ENCODE results near the gene GSTM3. TPM values are rescaled to one million over a fixed set of nuclear protein-coding genes. Genes with fewer than 3 reads are reported as not detected.
A peak's percentile ranks its signal among the peaks of the same experiment; 100 is the strongest.
"Not testable (repeated sequence)": the region's sequence is repeated elsewhere in the genome, so short reads cannot be mapped to it uniquely, and the experiment has no call there.

GSTM3 gene
- total RNA-seq, 1 donor from 2014 or later: 16.0 TPM

- DNase-seq (ENCODE audit: low spot score): no peak
These were observed 8.4 kb downstream of the GSTM3 start for GRCh38 chr1:109732390-109732881.

GRCh38 chr1:109730666-109731065 lies 10.2 kb downstream of the GSTM3 start:
- no peak for DNase-seq (ENCODE audit: low spot score)

- no peak for DNase-seq (ENCODE audit: low spot score)
These were observed 12.0 kb downstream of the GSTM3 start for GRCh38 chr1:109728870-109729269.

- DNase-seq (ENCODE audit: low spot score): no peak
These were observed 14.0 kb downstream of the GSTM3 start for GRCh38 chr1:109726728-109727373.

GRCh38 chr1:109726007-109726406 lies 14.8 kb downstream of the GSTM3 start:
- no peak for DNase-seq (ENCODE audit: low spot score)

- DNase-seq (ENCODE audit: low spot score): no peak
These were observed 15.3 kb downstream of the GSTM3 start for GRCh38 chr1:109725510-109725909.

- no peak for DNase-seq (ENCODE audit: low spot score)
These were observed 15.9 kb downstream of the GSTM3 start for GRCh38 chr1:109724933-109725332.

GRCh38 chr1:109722908-109723691 lies 17.7 kb downstream of the GSTM3 start:
- DNase-seq (ENCODE audit: low spot score): no peak

- DNase-seq (ENCODE audit: low spot score): no peak
These were observed 18.9 kb downstream of the GSTM3 start for GRCh38 chr1:109721971-109722370.

GRCh38 chr1:109721042-109721441 lies 19.8 kb downstream of the GSTM3 start:
- DNase-seq (ENCODE audit: low spot score): no peak

GRCh38 chr1:109719337-109719837 lies 21.5 kb downstream of the GSTM3 start:
- no peak for DNase-seq (ENCODE audit: low spot score)

- DNase-seq (ENCODE audit: low spot score): no peak
These were observed 22.3 kb downstream of the GSTM3 start for GRCh38 chr1:109718495-109718894.

GRCh38 chr1:109717729-109718128 lies 23.1 kb downstream of the GSTM3 start:
- DNase-seq (ENCODE audit: low spot score): no peak

- no peak for DNase-seq (ENCODE audit: low spot score)
These were observed 24.2 kb downstream of the GSTM3 start for GRCh38 chr1:109716570-109717090.

- DNase-seq (ENCODE audit: low spot score): no peak
These were observed 24.7 kb downstream of the GSTM3 start for GRCh38 chr1:109716121-109716520.

- DNase-seq (ENCODE audit: low spot score): no peak
These were observed 26.0 kb downstream of the GSTM3 start for GRCh38 chr1:109714661-109715372.

- DNase-seq (ENCODE audit: low spot score): no peak
These were observed 27.2 kb downstream of the GSTM3 start for GRCh38 chr1:109713636-109714035.

GRCh38 chr1:109712321-109712864 lies 28.4 kb downstream of the GSTM3 start:
- DNase-seq (ENCODE audit: low spot score): peak; percentile 75

- DNase-seq (ENCODE audit: low spot score): not testable (repeated sequence)
These were observed 29.1 kb downstream of the GSTM3 start, which contains the start of gene GSTM5 for GRCh38 chr1:109711593-109712320. GSTM5 (plus strand) TSS chr1:109712251; CDS start chr1:109712313, 62 bp downstream.

GRCh38 chr1:109709822-109710221 lies 31.0 kb downstream of the GSTM3 start:
- DNase-seq (ENCODE audit: low spot score): not testable (repeated sequence)
